ENCODE data around the gene GABRB1. TPM values are rescaled to one million over a fixed set of nuclear protein-coding genes. Genes with fewer than 3 reads are reported as not detected.

Gene GABRB1
- total and polyA plus RNA-seq, 2 experiments from 2014 or later: not detected

GRCh38 chr4:47410271-47410670 lies 378.9 kb downstream of the GABRB1 start:
- 8 to 24% methylated on average over 1 of the region's 1 CpG for WGBS, 2 experiments (ENCODE audit: low coverage in 1 of 2, low lambda C conversion rate in 2 of 2, missing lambda C conversion rate in 2 of 2)

GRCh38 chr4:47413521-47413920 lies 382.2 kb downstream of the GABRB1 start:
- no peak for DNase-seq
- no peak overlapping the region for H3K4me2 ChIP-seq (ENCODE audit: unreplicated experiment)
- TF ChIP-seq EZH2phosphoT487 (IDR thresholded peaks at IDR 0.05; ENCODE audit: insufficient read depth, low read depth): no peak
- no peak for TF ChIP-seq EZH2 (IDR thresholded peaks at IDR 0.05; ENCODE audit: insufficient read depth, poor library complexity, severe bottlenecking)
- no peaks in the 10 kb centered on the region for H3F3A ChIP-seq (ENCODE audit: insufficient read depth)
- in situ Hi-C loops (cut with MboI): no loop called here
- H3K27me3 ChIP-seq (replicated peaks; ENCODE audit: insufficient read depth): peaks cover 10% of the 10 kb centered on the region
- H3K4me3 ChIP-seq: no peak overlapping the region
- H3K9ac ChIP-seq: no peak overlapping the region
- H3K9me3 ChIP-seq (ENCODE audit: low read depth): no peaks in the 10 kb centered on the region
- H4K20me1 ChIP-seq (ENCODE audit: insufficient read depth): no peaks in the 10 kb centered on the region
- no peaks in the 10 kb centered on the region for H3K36me3 ChIP-seq (ENCODE audit: low read depth)
- no peak overlapping the region for H3K27ac ChIP-seq
- 3% methylated on average over 2 of the region's 2 CpGs for WGBS, 2 experiments (ENCODE audit: low coverage in 1 of 2, low lambda C conversion rate in 2 of 2, missing lambda C conversion rate in 2 of 2)
- H2AFZ ChIP-seq: no peak overlapping the region
- H3K4me1 ChIP-seq (ENCODE audit: insufficient read depth): no peaks in the 10 kb centered on the region
- H3K79me2 ChIP-seq (ENCODE audit: insufficient read depth): no peaks in the 10 kb centered on the region
- H3K9me2 ChIP-seq (ENCODE audit: insufficient read depth): no peaks in the 10 kb centered on the region

More at GRCh38 chr4:47410271-47410670, 378.9 kb downstream of the GABRB1 start:
- in situ Hi-C loops (cut with MboI): no loop called here
- Histone ChIP-seq H3K9me3 (ENCODE audit: low read depth) (no peaks in the 10 kb centered on the region), H3K4me3 (no peak overlapping the region), H3K9me2 (ENCODE audit: insufficient read depth) (no peaks in the 10 kb centered on the region), H3K27me3 (replicated peaks; ENCODE audit: insufficient read depth) (peaks cover 7% of the 10 kb centered on the region), H3F3A (ENCODE audit: insufficient read depth) (no peaks in the 10 kb centered on the region), H3K9ac (no peak overlapping the region), H3K27ac (no peak overlapping the region), H3K4me2 (ENCODE audit: unreplicated experiment) (no peak overlapping the region), H3K4me1 (ENCODE audit: insufficient read depth) (no peaks in the 10 kb centered on the region), H3K79me2 (ENCODE audit: insufficient read depth) (no peaks in the 10 kb centered on the region), H3K36me3 (ENCODE audit: low read depth) (no peaks in the 10 kb centered on the region), H2AFZ (no peak overlapping the region), H4K20me1 (ENCODE audit: insufficient read depth) (no peaks in the 10 kb centered on the region)
- no peak for DNase-seq
- TF ChIP-seq EZH2 (IDR thresholded peaks at IDR 0.05; ENCODE audit: insufficient read depth, poor library complexity, severe bottlenecking): no peak
- no peak for TF ChIP-seq EZH2phosphoT487 (IDR thresholded peaks at IDR 0.05; ENCODE audit: insufficient read depth, low read depth)

- no peaks in the 10 kb centered on the region for H3K4me1 ChIP-seq (ENCODE audit: insufficient read depth)
- H3K27ac ChIP-seq: no peak overlapping the region
- H3K79me2 ChIP-seq (ENCODE audit: insufficient read depth): no peaks in the 10 kb centered on the region
- no peaks in the 10 kb centered on the region for H3K36me3 ChIP-seq (ENCODE audit: low read depth)
- H3K9me2 ChIP-seq (ENCODE audit: insufficient read depth): no peaks in the 10 kb centered on the region
- no peaks in the 10 kb centered on the region for H3K9me3 ChIP-seq (ENCODE audit: low read depth)
- no peak overlapping the region for H3K4me2 ChIP-seq (ENCODE audit: unreplicated experiment)
- DNase-seq: no peak
- H3K4me3 ChIP-seq: no peak overlapping the region
- in situ Hi-C loops (cut with MboI): no loop called here
- H3F3A ChIP-seq (ENCODE audit: insufficient read depth): no peaks in the 10 kb centered on the region
- H4K20me1 ChIP-seq (ENCODE audit: insufficient read depth): no peaks in the 10 kb centered on the region
- H3K27me3 ChIP-seq (replicated peaks; ENCODE audit: insufficient read depth): peaks cover 22% of the 10 kb centered on the region
- H3K9ac ChIP-seq: no peak overlapping the region
- TF ChIP-seq EZH2phosphoT487 (IDR thresholded peaks at IDR 0.05; ENCODE audit: insufficient read depth, low read depth) (no peak), EZH2 (IDR thresholded peaks at IDR 0.05; ENCODE audit: insufficient read depth, poor library complexity, severe bottlenecking) (no peak)
- no peak overlapping the region for H2AFZ ChIP-seq
Observed at GRCh38 chr4:47415719-47416118, 384.4 kb downstream of the GABRB1 start.

GRCh38 chr4:47418147-47418546 lies 386.8 kb downstream of the GABRB1 start:
- Histone ChIP-seq H3K4me2 (ENCODE audit: unreplicated experiment) (no peak overlapping the region), H3K9me2 (ENCODE audit: insufficient read depth) (no peaks in the 10 kb centered on the region), H3K9ac (no peak overlapping the region), H3K4me1 (ENCODE audit: insufficient read depth) (no peaks in the 10 kb centered on the region), H3K27me3 (replicated peaks; ENCODE audit: insufficient read depth) (peaks cover 26% of the 10 kb centered on the region), H2AFZ (no peak overlapping the region), H3K4me3 (no peak overlapping the region), H3K79me2 (ENCODE audit: insufficient read depth) (no peaks in the 10 kb centered on the region), H3K36me3 (ENCODE audit: low read depth) (no peaks in the 10 kb centered on the region), H3F3A (ENCODE audit: insufficient read depth) (no peaks in the 10 kb centered on the region), H3K27ac (no peak overlapping the region), H4K20me1 (ENCODE audit: insufficient read depth) (no peaks in the 10 kb centered on the region), H3K9me3 (ENCODE audit: low read depth) (no peaks in the 10 kb centered on the region)
- no peak for TF ChIP-seq EZH2phosphoT487 (IDR thresholded peaks at IDR 0.05; ENCODE audit: insufficient read depth, low read depth)
- no peak for TF ChIP-seq EZH2 (IDR thresholded peaks at IDR 0.05; ENCODE audit: insufficient read depth, poor library complexity, severe bottlenecking)
- no peak for DNase-seq
- in situ Hi-C loops (cut with MboI): no loop called here
- WGBS, 2 experiments (ENCODE audit: low coverage in 1 of 2, low lambda C conversion rate in 2 of 2, missing lambda C conversion rate in 2 of 2): 13 to 16% methylated on average over 2 of the region's 2 CpGs

- DNase-seq: no peak
- no peaks in the 10 kb centered on the region for H3K36me3 ChIP-seq (ENCODE audit: low read depth)
- H2AFZ ChIP-seq: no peak overlapping the region
- no peak overlapping the region for H3K4me3 ChIP-seq
- TF ChIP-seq EZH2 (IDR thresholded peaks at IDR 0.05; ENCODE audit: insufficient read depth, poor library complexity, severe bottlenecking) (no peak), EZH2phosphoT487 (IDR thresholded peaks at IDR 0.05; ENCODE audit: insufficient read depth, low read depth) (no peak)
- no peaks in the 10 kb centered on the region for H3K9me2 ChIP-seq (ENCODE audit: insufficient read depth)
- no peaks in the 10 kb centered on the region for H3F3A ChIP-seq (ENCODE audit: insufficient read depth)
- no peak overlapping the region for H3K9ac ChIP-seq
- H4K20me1 ChIP-seq (ENCODE audit: insufficient read depth): no peaks in the 10 kb centered on the region
- H3K4me2 ChIP-seq (ENCODE audit: unreplicated experiment): no peak overlapping the region
- WGBS, 2 experiments (ENCODE audit: low coverage in 1 of 2, low lambda C conversion rate in 2 of 2, missing lambda C conversion rate in 2 of 2): 14 to 38% methylated on average over 2 of the region's 2 CpGs
- H3K4me1 ChIP-seq (ENCODE audit: insufficient read depth): no peaks in the 10 kb centered on the region
- no peaks in the 10 kb centered on the region for H3K79me2 ChIP-seq (ENCODE audit: insufficient read depth)
- no peak overlapping the region for H3K27ac ChIP-seq
- peaks cover 33% of the 10 kb centered on the region for H3K27me3 ChIP-seq (replicated peaks; ENCODE audit: insufficient read depth)
- H3K9me3 ChIP-seq (ENCODE audit: low read depth): no peaks in the 10 kb centered on the region
- in situ Hi-C loops (cut with MboI): no loop called here
Observed at GRCh38 chr4:47419296-47419695, 387.9 kb downstream of the GABRB1 start.
